ENCODE results near the gene SLC25A5.

SLC25A5 gene

DNA sequence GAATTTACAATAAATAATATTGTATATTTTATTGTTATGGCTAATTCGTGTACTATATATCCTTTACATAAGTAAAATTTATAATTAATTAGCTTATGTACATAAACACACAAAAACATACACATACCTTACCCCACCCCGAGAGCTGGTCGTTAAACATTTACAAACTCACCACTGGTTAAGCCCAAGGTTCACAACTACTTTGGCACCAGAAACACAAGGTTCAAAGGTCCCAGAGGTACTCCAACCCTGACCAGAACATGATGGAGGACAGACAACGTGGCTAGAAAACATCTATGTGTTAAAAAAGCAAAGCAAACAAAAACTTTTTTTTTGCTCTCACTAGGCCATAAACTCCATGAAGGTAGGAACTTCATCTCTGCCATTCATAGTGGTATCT is 37.7 kb downstream of the SLC25A5 start:
- DNase-seq (ENCODE audit: low read depth), result no peak

DNA sequence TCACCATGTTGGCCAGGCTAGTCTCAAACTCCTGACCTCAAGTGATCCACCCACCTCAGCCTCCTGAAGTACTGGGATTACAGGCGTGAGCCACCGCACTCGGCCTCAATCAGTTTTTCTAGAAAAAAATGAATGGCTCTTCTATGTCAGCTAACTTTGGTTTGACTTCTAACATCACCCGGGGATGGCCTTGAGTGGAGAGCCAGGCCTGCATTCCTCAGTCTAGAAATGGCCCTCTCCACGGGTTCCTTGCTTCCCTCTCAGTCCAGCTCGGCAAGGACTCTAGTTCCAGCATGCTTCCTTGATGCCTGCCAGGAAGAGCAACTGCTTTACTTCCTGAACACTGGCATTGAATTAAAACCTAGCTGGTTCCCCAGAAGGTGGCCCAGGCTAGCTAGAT is 39.0 kb downstream of the SLC25A5 start:
- no peak for DNase-seq (ENCODE audit: low read depth)

DNA sequence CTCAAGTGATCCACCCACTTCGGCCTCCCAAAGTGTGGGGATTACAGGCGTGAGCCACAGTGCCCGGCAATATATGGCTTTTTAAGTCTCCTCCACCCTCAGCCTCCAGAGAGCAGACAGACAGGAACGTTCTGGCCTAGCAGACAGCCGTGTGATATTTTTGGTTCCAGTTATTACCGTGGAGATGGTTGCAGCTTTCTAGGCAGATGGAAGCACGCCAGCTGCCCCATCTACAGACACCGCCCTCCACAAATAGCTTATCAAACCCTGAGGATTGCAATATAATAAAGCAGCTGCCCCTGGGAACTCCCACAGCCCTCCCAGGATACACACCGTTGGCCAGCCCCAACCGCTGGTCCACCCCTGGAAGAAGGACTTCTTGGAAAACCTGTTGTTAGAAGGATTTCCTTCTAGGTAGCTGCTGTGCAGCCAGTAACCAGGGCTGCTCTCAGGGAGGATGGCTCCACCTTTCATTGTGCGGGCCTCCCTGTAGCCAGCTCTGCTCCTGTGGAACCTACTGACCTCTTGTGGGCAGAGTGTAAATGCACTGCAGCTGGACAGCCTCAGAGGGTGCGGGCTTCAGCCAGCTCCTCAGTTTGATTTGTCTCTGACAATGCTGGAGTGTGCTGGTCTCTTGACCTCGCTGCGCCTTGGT is 44.0 kb downstream of the SLC25A5 start:
- peak; percentile 58 for DNase-seq (ENCODE audit: low read depth)

- peak; percentile 59 for DNase-seq (ENCODE audit: low read depth)
Observed at GRCh38 chrX:119516157-119516702, 48.0 kb downstream of the SLC25A5 start.

DNA sequence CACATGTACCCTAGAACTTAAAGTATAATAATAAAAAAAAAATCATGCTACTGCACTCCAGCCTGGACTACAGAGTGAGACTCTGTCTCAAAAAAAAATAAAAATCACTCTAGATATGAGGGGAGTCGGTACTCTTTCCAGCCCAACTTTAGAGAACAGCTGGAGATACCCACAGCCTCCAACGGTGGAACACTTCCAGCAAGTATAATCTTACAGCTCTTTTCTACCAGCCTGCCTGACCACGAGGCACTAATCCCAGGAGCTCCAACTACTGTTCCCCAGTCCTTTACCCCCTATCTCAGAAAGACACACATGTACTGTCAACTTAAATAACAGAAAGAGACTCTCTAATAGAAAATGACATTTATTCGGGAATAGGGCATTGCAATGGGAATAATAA is 50.1 kb downstream of the SLC25A5 start:
- no peak for DNase-seq (ENCODE audit: low read depth)

Data from fibroblast of gingiva (primary cell).